Brain microvascular endothelial cell (primary cell): ENCODE data around the gene ATP8A2.

Experiments
- DNase-seq: peaks from one replicate; pipeline ENCODE4 v3.0.0-alpha.2; 2020
- H3K27ac ChIP-seq: fragments of 250-450 bp; sonication (Bioruptor Pico); 2 replicates; pipeline ENCODE4 v1.5.1; 2020; ENCODE audit warnings: mild to moderate bottlenecking, moderate library complexity
- H3K27me3 ChIP-seq: fragments of 250-450 bp; sonication (Bioruptor Pico); replicated peaks from 2 replicates; pipeline ENCODE4 v1.5.1; 2020; ENCODE audit warnings: mild to moderate bottlenecking
- H3K36me3 ChIP-seq: fragments of 250-450 bp; sonication (Bioruptor Pico); replicated peaks from 2 replicates; pipeline ENCODE4 v1.5.1; 2020; ENCODE audit warnings: mild to moderate bottlenecking
- H3K4me3 ChIP-seq: 2 replicates; pipeline ENCODE4 v1.5.1; 2011; ENCODE audit warnings: low read depth, mild to moderate bottlenecking, control low read depth, low read length, moderate library complexity
- in situ Hi-C: cut with HindIII; loops from 2 replicates; pipeline ENCODE4 v1.10.0; 2017; ENCODE audit warnings: low sequenced_read_pairs, low pct_ligation_motif_present
- TF ChIP-seq, protein P1 (sequence below): IDR thresholded peaks from 2 replicates; pipeline ENCODE4 v1.5.1; 2011; ENCODE audit warnings: low read depth, mild to moderate bottlenecking, moderate library complexity, low read length, control low read depth, inconsistent platforms; ENCODE audit errors: missing control alignments

The ATP8A2 gene

GRCh38 chr13:25371875-25372283, at the start of gene ATP8A2:
Gene ATP8A2, plus strand, starts transcription at chr13:25371974. Its CDS starts 239 bp downstream, at chr13:25372213.
- no peaks in the 10 kb centered on the region for H3K36me3 ChIP-seq
- H3K27me3 ChIP-seq: peaks cover 32% of the 10 kb centered on the region
- in situ Hi-C loops: no loop called here
- DNase-seq: no peak
- H3K4me3 ChIP-seq: peak within 1 kb of the TSS; percentile 30
- no peak within 1 kb of the TSS for H3K27ac ChIP-seq
- TF ChIP-seq, protein P1, sequence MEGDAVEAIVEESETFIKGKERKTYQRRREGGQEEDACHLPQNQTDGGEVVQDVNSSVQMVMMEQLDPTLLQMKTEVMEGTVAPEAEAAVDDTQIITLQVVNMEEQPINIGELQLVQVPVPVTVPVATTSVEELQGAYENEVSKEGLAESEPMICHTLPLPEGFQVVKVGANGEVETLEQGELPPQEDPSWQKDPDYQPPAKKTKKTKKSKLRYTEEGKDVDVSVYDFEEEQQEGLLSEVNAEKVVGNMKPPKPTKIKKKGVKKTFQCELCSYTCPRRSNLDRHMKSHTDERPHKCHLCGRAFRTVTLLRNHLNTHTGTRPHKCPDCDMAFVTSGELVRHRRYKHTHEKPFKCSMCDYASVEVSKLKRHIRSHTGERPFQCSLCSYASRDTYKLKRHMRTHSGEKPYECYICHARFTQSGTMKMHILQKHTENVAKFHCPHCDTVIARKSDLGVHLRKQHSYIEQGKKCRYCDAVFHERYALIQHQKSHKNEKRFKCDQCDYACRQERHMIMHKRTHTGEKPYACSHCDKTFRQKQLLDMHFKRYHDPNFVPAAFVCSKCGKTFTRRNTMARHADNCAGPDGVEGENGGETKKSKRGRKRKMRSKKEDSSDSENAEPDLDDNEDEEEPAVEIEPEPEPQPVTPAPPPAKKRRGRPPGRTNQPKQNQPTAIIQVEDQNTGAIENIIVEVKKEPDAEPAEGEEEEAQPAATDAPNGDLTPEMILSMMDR: no peak

DNA sequence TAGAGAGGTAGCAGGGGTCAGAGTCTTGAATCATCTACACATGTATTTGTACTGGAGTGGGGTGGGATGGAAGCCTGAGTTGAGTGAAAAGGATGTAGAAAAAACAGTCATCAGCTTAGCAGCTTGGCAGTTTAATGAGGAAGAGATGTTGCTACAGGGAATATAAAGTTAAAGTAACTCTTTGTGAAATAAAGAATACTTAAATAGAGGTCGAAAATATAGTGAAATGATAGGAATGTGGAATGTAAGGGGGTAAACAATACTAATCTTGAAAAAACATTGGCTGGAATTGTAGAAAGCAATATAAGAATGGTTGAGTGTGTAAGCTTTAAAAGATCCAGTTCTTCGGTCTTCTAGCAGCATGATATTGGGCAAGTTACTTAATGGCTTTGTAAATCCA, 47.7 kb upstream of the ATP8A2 start:
- in situ Hi-C loops: no loop called here
- H3K36me3 ChIP-seq: peaks cover 31% of the 10 kb centered on the region
- no peak overlapping the region for H3K4me3 ChIP-seq
- peak; percentile 5 for DNase-seq
- no peak overlapping the region for H3K27ac ChIP-seq
- no peaks in the 10 kb centered on the region for H3K27me3 ChIP-seq
- TF ChIP-seq, protein P1: no peak

- DNase-seq: peak; percentile 13
- H3K36me3 ChIP-seq: peaks cover 57% of the 10 kb centered on the region
- H3K4me3 ChIP-seq: no peak overlapping the region
- no peak overlapping the region for H3K27ac ChIP-seq
- in situ Hi-C loops: no loop called here
- no peaks in the 10 kb centered on the region for H3K27me3 ChIP-seq
- TF ChIP-seq, protein P1: no peak
These were observed 42.1 kb upstream of the ATP8A2 start for GRCh38 chr13:25329706-25330105.

DNA sequence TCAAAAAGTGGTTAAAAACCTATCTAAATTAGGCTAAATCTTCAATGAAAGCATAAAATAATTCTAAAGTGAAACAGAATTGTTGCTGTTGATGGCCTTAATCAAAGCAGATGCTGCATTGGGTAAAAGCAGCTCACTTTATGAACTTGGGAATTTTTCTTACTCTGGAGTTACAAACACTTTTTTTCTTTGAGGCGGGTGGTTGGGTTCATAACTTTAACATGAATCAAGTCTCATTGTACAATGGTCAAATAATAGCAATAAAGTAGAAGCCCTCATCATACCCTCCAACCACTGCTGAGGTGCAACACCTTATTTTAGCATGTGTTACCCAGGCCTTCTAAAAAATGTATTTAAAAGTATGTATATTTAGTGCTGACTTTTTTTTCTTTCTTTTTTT, 41.2 kb upstream of the ATP8A2 start:
- H3K27me3 ChIP-seq: no peaks in the 10 kb centered on the region
- no peak for DNase-seq
- in situ Hi-C loops: no loop called here
- no peak overlapping the region for H3K4me3 ChIP-seq
- no peak overlapping the region for H3K27ac ChIP-seq
- peaks cover 51% of the 10 kb centered on the region for H3K36me3 ChIP-seq
- TF ChIP-seq, protein P1: no peak

GRCh38 chr13:25335856-25336255, 35.9 kb upstream of the ATP8A2 start:
- in situ Hi-C loops: no loop called here
- DNase-seq: no peak
- Histone ChIP-seq H3K27me3 (no peaks in the 10 kb centered on the region), H3K36me3 (peaks cover 23% of the 10 kb centered on the region), H3K4me3 (no peak overlapping the region), H3K27ac (no peak overlapping the region)
- TF ChIP-seq, protein P1: no peak

DNA sequence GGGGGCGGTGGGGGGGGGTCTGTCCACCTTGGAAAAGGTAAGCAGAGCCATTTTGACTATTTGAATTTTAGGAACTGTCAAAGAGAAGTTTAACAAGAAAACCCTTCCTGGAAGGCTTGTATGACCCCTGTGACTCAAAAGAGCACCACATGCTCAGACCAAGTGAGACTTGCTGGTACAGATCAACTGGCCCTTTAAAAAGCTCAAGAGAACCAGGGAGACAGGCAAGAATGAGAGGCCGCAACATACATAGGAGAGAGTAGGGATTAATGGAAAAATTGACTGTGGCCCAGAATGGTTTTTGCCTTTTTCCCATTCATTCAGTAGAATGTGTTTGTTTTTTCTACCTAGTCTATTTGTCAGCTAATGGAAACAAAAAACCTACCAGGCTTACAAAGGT, 26.2 kb upstream of the ATP8A2 start:
- Histone ChIP-seq H3K27me3 (no peaks in the 10 kb centered on the region), H3K4me3 (no peak overlapping the region), H3K27ac (no peak overlapping the region), H3K36me3 (no peaks in the 10 kb centered on the region)
- DNase-seq: no peak
- in situ Hi-C loops: no loop called here
- TF ChIP-seq, protein P1: no peak
